Inflammatory macrophage treated with lipopolysaccharide for 4 hours (primary cell): ENCODE measurements around the gene MCEE.
A peak's percentile ranks its signal among the peaks of the same experiment; 100 is the strongest.
"Not testable (repeated sequence)": the region's sequence is repeated elsewhere in the genome, so short reads cannot be mapped to it uniquely, and the experiment has no call there.

ENCODE experiments used
- DNase-seq: peaks from one replicate; pipeline ENCODE4 v3.0.0-alpha.2; 2020

MCEE gene

GRCh38 chr2:71125506-71126294 lies 4.3 kb downstream of the MCEE start:
- no peak for DNase-seq

- no peak for DNase-seq
Measured at GRCh38 chr2:71122387-71123298, 7.4 kb downstream of the MCEE start.

GRCh38 chr2:71121479-71121878 lies 8.6 kb downstream of the MCEE start:
- no peak for DNase-seq

- no peak for DNase-seq
Measured at GRCh38 chr2:71120195-71120594, 9.8 kb downstream of the MCEE start.

- DNase-seq, result no peak
Measured at GRCh38 chr2:71117063-71117462, 13.0 kb downstream of the MCEE start.

- DNase-seq, result no peak
Measured at GRCh38 chr2:71113843-71114242, 16.2 kb downstream of the MCEE start.

GRCh38 chr2:71108091-71108490 lies 21.9 kb downstream of the MCEE start:
- no peak for DNase-seq

GRCh38 chr2:71106463-71106862 lies 23.6 kb downstream of the MCEE start:
- not testable (repeated sequence) for DNase-seq

GRCh38 chr2:71103809-71104208 lies 26.2 kb downstream of the MCEE start:
- no peak for DNase-seq

GRCh38 chr2:71102981-71103681 lies 26.9 kb downstream of the MCEE start:
- DNase-seq, result no peak

- DNase-seq, result peak; percentile 34
Measured at GRCh38 chr2:71101656-71102055, 28.4 kb downstream of the MCEE start.

- peak; percentile 57 for DNase-seq
Measured at GRCh38 chr2:71100195-71100964, 29.6 kb downstream of the MCEE start.

- not testable (repeated sequence) for DNase-seq
Measured at GRCh38 chr2:71092491-71093260, 37.4 kb downstream of the MCEE start.

GRCh38 chr2:71091808-71092207 lies 38.2 kb downstream of the MCEE start:
- DNase-seq, result not testable (repeated sequence)

- not testable (repeated sequence) for DNase-seq
Measured at GRCh38 chr2:71089475-71089874, 40.6 kb downstream of the MCEE start.

- DNase-seq, result not testable (repeated sequence)
Measured at GRCh38 chr2:71085325-71086003, 44.6 kb downstream of the MCEE start.

GRCh38 chr2:71083752-71084312 lies 46.2 kb downstream of the MCEE start:
- not testable (repeated sequence) for DNase-seq

- not testable (repeated sequence) for DNase-seq
Measured at GRCh38 chr2:71083297-71083696, 46.7 kb downstream of the MCEE start.

- peak; percentile 44 for DNase-seq
Measured at GRCh38 chr2:71082402-71083252, 47.4 kb downstream of the MCEE start.

- DNase-seq, result no peak
Measured at GRCh38 chr2:71078624-71079023, 51.4 kb downstream of the MCEE start.
